Stromal cell of bone marrow (primary cell): ENCODE measurements around the gene CAPSL.
"Not testable (repeated sequence)": the region's sequence is repeated elsewhere in the genome, so short reads cannot be mapped to it uniquely, and the experiment has no call there.

Experiments used
- DNase-seq: peaks from one replicate; pipeline ENCODE4 v3.0.0-alpha.2; 2012; ENCODE audit warnings: low read depth

Gene CAPSL

DNA sequence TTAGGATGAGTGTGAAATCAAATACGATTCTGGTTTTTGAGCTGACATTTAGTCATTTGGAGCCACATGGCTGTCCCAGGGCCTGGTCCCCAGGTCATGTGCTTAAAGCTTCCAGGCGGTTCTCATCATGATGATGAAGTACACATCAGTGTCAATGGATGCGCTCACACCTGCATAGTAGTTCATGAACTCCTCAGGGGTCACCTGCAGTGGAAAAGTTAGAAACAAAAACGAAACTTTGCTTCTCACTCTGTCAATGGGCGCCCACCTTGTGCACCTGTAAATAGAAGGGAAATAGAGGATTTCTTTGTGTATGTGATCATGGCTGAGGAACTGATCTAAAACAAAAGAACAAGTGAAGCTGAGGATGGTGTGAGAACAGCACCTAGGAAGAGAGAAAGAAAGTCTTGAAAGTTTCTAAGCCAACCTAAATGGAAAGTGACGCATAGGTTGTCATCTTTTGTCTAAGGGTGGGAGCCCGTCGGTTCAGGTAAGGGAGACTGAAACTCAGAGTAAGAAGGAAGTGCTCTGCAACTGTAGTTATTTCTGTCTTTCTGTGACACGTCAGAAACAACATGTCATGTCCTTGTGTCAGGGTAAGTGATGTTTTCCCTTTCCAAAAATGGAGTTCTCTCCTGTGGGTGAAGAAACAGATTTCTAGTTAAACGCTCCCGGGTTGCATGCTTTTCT lies 33.8 kb downstream of the CAPSL start:
- no peak for DNase-seq

DNA sequence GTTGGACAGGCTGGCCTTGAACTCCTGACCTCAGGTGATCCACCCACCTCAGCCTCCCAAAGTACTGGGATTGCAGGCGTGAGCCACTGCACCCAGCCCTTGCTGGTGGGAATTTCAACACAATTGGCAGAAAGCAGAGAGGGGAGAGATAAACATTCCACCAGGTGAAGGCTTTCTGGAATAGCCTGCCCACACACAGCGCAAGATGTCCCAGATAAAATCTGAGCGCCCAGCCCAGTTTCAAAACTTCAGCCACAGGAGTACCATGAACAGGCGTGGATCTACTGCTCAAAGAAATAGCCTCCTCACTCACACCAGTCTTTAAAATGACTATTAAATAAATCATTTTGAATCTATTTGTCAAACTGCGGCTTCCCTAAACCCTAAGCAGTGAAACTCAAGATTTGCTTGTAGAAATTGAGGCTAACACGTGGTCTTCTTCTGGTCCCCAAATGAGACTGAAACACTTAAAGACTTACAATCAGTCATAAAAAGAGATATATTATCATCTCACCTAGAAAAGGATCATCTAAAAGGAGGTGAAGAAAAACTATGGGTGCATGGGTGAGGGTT lies 34.7 kb downstream of the CAPSL start:
- no peak for DNase-seq

DNA sequence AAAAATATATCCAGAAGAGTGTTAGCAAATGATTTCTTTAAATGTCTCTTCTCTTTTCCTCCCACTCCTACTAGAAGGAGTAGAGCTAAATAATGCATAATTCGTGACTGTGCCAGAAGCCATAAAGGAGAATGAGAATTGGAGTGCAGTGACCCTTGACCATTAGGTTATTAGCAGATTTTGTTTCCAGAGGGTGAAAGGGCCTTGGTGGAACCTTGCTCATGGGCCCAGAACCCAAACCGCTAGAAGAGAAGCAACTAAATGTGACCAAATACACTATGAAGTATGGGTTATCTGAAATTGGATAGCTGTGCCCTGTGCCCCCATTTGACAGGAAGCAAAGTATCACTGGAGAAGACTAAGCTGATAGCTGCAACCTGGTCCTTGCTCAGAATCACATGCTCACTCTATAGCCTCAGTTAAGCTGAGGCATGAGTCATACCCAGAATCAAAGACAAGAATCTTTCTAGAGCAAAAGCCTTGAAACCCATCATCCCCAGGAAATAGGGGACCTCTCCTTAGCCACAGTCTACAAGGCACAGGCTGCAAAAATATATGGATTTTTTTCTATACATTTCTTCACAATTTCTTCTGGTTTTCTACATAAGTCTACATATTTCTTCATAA lies 36.3 kb downstream of the CAPSL start:
- DNase-seq, result no peak

DNA sequence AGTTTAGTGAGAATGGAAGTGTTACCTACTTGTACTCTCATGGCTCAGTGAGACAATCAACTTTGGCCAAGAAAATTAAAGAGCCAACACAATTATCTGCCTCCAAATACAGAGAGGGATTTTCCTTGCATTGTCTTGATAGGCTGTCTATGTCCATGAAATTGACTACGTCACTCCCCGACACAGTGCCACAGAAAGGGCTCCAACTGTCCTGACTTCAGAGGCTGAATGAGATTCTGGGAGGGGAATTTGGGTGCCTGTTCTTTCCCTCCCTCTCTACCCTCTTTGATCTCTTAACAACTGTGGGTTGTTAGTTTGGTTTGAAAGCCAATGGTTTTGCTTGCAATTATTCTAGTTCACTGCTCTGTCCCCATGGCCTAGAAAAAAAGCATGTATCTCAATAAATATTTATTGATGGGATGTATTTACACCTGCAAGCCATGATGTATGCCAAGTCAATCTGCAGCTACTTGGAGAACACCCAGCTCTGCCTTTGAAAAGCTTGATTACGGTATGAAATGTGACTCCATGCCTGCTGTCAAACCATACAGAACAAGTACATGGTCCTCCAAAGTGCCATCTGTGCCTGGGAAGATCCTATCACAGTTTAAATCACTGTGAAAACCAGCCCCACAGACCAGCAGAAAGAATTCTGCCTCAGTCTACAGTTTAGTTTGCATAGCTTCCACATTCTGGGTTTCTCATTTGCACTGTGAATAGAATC lies 37.3 kb downstream of the CAPSL start:
- no peak for DNase-seq

DNA sequence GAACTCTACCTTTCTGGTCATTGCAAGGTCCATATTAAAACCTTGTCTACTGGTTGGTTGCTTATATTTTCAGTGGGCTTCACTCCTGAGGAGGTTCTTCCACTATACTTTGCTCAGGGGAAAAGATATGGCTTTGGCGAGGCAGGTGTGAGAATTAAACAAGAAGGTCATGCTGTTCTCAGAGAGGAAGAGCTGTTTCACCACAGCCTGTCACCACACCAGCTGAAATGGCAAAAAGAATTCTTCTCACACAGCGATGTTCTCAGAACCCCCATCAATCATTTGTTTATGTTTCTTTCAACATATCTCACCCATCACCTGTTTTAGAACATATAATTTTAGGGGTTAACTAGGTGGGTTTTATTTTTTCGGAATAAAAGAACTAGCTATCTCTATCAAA lies 38.6 kb downstream of the CAPSL start:
- DNase-seq, result no peak

DNA sequence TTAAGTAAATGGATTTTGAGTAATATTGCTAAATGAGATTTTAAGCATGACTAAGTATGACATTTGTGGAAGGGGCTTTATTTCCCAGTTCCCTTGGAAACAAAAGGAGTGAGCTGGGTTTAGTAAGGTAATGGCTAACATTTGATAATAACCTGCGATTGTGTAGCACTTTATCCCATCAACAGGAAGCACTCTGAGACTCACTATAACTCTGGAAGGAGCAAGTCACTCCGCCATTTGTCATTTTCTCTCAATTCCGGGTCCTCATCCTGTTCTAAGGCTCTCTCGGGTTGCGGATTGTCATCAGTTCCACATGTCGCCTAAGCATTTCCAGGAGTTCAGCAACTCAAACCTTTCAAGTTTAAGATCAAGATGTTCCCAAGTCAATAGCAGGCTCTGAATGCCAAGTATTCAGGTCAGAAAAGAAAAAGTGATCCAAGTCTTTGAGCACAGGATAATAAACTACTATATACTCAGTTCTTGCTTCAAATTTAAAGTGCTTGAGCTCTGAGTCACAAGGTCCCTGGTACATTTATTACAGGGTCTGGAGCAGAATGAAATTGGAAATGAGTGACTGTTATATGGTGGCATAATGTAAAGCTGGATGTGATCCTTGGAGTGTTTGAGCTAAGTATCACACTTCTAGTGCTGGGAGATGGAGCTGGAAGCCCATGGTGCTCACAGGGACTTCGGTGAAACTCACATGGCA lies 39.3 kb downstream of the CAPSL start:
- DNase-seq, result no peak

DNA sequence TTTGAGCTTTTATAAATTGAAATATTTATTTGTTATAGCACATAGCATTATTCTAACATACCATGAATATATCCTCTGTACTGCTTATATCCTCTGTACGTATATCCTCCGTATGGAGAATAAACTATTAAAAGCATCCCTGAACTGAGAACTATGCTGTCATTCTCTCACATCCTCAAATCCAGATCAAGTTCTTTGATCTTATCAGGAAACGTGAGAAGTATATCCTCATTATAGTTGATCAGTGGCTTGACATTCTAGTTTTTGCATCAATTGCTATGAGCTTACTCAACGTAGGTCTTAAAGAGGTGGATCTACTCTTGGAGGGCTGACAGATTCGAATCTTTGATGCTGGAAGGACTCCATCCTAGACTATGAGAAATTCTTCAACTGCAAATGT lies 44.3 kb downstream of the CAPSL start:
- DNase-seq, result no peak

DNA sequence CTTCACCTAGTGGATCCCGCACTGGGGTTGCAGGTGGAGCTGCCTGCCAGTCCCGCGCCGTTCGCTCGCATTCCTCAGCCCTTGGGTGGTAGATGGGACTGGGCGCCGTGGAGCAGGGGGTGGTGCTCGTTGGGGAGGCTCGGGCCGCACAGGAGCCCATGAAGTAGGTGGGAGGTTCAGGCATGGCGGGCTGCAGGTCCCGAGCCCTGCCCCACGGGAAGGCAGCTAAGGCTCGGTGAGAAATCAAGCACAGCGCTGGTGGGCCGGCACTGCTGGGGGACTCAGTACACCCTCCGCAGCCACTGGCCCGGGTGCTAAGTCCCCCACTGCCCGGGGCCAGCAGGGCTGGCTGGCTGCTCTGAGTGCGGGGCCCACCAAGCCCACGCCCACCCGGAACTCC lies 45.6 kb downstream of the CAPSL start:
- not testable (repeated sequence) for DNase-seq

DNA sequence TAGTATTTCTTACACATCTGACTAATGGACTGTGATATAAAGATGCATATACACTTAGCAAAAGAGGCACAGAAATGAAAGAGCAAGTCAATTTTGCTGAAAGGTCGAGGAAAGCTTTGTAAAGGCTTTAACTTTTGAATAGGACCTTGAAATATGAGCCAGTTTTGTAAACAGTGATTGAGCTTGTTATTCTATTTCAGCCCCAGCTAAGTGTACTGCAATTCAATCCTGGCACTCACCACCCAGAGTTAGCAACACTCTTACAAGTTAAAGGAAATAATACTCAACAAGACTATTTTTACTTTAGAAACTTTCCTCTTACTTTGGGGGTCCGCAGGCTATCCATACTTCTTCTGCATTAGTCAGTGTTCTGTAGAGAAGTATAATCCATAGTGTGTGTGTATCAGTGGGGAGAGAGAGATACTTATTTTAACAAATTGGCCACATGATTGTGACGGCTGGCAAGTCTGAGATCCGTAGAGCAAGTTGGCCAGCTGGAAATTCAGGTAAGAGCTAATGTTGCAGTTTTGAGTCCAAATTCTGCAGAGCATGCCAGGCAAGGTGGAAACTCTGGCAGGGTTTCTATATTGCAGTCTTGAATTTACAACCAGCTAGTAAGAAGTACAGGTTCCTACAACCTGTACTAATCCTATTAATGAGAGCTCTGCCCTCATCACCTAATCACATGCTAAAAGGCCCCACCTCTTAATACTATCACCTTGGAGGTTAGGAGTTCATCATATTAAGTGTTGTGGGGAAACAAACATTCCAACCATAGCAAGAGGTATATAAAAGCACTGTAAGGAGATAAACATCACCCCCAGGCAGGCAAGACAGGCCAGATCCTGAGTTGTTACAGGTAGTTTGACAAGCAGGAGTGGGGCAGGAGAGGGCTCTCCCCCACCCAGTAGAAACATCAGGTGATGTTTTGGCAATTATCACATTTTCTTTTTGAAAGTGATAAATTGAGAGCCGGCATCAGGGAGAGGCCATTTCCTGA lies 48.1 kb downstream of the CAPSL start:
- no peak for DNase-seq

DNA sequence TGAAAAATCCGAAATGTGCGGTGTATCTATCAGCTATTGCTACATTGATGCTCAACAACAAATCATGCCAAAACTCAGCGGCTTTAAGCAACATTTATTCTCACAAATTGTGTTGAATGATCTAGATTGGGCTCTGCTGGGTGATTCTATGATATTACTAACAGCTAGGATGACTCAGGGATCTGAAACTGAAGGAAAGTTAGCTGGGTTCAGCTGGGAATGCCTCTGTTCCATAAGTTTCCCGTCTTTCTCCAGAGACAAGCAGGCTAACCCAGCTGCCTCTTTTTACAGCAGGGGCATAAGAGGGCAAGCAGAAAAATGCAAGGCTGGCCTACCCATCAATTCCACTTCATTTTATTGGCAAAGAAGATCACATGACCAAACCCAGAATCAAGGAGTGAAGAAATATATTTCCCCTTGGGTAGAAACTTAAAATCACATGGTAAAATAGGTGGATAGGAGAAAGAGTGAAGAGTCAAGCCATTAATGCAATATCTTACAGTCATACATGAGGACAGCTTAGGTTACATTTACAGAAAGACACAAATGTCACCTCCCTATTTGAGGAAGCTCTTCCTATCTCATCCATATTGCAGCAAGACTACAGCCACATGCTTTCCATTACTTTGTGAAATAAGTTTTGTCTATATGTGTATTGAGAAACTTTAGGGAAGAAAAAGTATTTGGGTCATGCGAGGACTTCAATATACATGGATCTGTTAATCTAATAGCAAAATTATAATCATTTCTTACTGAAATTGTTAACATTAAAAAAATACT lies 50.9 kb downstream of the CAPSL start:
- no peak for DNase-seq

DNA sequence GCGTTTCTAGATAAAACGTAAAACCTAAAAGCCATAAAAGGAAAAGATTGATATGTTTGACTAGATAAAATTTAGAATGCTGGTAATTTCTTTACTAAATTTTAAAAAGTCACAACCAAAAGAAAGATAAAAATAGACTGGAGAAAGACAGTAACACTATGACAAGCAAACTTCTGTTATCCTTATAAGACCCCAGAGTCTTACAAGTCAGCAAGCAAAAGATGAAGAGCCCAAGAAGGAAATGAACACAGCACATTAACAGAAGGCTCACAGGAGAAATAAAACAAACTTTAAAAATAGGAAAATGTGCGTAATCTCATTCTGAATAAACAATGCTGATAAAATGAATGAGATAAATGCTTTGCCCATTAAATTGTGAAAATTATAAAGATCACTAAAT lies 52.0 kb downstream of the CAPSL start:
- no peak for DNase-seq

DNA sequence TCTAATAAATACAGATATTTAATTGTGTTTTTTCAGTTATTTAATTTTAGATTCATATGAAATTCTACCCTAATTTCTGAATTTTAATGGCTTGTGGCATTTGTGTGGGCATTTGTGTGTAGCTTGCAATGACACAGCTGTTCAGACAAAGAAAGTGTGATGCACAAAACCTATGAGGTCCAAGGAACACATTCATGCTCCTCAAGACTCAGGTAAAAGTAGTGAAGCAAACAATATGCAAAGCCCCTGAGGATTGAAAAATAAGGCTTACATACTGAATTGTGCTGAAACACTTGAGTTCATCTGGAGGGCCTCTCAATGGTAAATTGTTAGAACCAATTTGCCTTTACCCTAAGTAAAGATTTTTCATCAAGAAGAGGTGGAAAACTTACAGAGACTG lies 53.6 kb downstream of the CAPSL start:
- DNase-seq, result no peak

DNA sequence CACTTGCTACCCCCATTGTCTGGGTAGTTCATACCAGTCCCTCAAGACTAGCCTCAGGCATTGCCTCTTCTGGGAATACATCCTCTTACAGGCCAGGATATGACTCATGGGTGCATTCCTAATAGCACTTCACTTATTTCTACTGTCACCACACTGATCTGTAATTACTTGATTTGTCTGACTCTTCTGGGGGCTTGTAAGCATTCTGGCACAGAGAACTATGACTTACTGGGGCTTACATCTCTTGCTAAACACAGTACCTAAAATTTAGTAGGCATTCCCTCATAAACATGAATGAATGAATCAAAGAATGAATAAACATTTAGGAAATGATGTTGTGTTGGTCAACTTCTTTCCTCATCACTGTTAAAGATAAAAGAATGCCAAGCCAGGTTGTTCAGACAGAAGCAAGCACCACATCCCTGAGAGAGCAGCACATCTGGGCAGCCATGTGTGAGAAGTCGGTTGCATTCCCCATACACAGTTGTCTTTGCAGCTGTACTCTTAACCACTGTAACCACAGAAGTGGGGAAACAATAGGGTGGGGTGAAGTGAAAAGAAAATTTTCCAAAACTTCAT lies 54.1 kb downstream of the CAPSL start:
- peak; percentile 28 for DNase-seq

DNA sequence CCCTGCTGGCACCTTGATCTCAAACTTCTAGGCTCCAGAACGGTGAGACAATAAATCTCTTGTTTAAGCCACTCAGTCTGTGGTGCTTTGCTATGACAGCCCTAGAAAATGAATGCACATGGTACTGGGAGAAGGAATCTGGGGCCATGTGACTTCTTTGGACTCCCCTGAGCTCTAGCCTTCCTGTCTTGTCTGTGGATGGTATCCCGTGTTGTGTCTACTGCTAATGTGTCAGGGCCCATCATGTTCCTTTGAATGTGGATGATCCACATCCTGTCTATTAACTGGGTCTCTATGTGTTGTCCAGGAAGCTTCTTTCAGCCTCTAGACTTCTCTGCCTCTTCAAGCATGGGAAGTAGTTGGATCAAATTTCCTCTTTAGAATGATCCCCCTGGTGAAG lies 56.7 kb downstream of the CAPSL start:
- DNase-seq, result no peak

DNA sequence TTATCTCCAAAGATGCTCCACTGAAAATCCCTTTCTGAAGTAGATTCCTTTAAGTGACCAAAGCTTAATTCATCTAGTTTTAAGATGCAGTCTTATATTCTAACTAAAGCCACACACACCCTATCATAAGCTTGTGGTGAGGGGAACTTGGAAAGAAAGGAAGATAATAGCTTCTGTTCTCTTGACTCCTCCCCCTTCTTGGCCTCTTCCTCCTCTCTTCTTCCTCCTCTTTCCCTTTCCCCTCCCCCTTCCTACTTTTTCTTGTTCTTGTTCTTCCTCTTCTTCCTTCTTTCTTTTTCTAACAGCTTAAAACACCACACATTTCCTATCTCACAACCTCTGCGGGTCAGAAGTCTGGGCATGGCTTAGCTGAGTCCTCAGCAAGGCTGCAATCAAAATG lies 58.3 kb downstream of the CAPSL start:
- DNase-seq, result no peak

DNA sequence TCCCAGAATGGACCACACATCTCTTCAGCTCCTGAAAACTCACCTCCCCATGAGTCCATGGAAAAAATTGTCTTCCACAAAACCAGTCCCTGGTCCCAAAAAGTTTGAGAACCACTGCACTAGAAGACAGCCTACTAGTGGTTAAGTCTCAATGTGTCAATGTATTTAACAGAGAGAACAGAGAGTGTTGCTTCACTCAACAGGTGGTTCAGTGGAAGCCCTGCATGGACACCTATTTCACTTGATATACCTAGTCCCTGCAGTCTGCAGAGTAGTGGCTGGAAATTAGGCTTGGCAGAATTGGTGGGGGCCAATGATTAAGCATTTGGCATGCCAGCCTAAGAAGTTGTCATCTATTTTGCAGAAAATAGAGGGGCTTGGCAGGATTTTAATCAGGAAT lies 58.8 kb downstream of the CAPSL start:
- DNase-seq, result no peak

DNA sequence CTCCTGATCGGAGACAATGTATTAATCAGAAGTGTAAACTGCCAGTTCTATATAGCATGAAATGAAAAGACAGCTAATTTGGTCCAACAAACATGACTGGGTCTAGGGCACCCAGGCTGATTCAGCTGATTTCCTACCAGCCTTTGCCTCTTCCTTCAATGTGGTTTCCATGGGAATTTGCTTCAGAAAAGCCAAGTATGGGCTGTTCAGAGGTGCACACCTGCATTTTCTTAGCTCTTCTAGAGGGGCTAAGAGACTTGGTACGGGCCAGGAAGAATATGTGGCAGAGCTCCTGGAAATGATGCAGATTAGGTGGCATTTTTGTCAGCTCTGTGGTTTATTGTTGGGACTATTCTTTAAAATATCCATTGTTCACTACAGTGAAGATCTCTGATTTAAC lies 59.3 kb downstream of the CAPSL start:
- no peak for DNase-seq

DNA sequence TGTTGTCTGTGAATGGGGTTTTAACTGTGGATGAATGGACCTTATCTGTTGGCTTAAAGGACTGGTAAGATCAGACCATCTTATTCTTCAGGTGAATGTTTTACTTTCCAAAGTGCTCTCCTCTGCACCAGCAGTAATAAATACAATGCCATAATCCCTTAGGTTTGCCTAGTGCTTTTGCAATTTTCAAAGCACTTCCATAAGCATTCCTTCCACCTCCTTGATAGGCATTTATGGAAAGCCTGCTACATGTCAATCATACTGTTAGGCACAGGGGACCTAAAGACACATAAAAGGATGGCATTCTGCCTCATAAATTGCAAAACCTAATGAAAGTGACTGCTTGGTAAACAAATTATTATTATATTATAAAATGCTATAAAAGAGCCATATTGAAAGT lies 60.3 kb downstream of the CAPSL start:
- DNase-seq, result no peak

DNA sequence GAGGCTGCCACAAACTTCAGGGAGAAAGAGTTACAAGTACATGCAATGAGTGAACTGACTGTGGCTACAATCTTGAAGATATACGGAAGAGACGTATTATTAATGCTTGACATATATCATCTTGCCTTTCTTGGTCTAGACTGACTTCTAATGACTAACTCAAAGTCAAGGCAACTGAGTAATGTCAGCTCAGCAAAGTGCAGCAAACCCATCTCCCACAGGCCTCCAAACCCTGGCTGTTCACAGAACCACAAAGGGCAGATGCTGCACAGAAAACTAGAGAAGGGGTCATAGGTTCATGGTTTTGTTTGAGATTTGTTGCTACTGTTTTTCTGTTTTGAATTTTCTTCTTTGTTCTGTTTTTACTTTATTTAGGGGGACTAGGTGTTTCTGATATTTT lies 60.8 kb downstream of the CAPSL start:
- no peak for DNase-seq

DNA sequence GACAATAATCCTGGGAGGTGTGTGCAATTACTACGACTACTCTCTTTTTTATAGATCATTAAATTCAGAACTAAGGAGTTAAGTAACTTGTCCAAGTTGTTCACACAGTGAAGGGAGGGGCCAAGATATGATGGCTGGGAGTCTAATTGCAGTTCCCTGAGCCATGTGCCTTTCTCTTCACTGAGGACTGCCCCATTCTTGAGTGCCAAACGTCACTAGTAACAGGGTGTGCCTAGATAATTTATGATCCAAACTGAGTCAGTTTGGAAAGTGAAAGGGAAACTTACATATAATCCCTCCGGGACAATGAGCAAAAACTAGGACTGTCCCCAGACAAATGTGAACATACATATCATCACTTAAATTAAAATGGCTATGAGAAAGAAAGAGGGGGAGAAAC lies 61.5 kb downstream of the CAPSL start:
- DNase-seq, result peak; percentile 52
